T-cell (primary cell): ENCODE results near the gene LIN54. TPM values are rescaled to one million over a fixed set of nuclear protein-coding genes. Genes with fewer than 3 reads are reported as not detected.
A peak's percentile ranks its signal among the peaks of the same experiment; 100 is the strongest.

ENCODE experiments used
- ATAC-seq, 4 experiments: fragments of 200-7000 bp in 3 of 4; fragments of 150-1000 bp in 1 of 4; cut with Tn5 transposase; replicated peaks in 1 of 4; 1 replicate in 3 of 4; 2 replicates in 1 of 4; pipeline ENCODE4 v1.10.0; 2021; ENCODE audit warnings: moderate library complexity in 3 of 4, mild to moderate bottlenecking in 2 of 4, moderate number of reproducible peaks in 1 of 4
- CTCF ChIA-PET, 2 donors: fragments of 300-600 bp; sonication (Branson Sonifier 250); formaldehyde crosslinking; loops; one replicate each; lab custom pipeline; 2022; ENCODE audit warnings: antibody characterized with exemption in 2 of 2; lab: Charles Lee
- POLR2A ChIA-PET, 2 donors: fragments of 300-600 bp; sonication (Branson Sonifier 250); formaldehyde crosslinking; loops; one replicate each; lab custom pipeline; 2022; ENCODE audit warnings: antibody characterized with exemption in 2 of 2; lab: Charles Lee
- DNase-seq, 35 experiments: peaks; one replicate each; pipeline versions ENCODE4 v3.0.0 to v3.0.0-alpha.2; 2013 to 2023
- H3K27ac ChIP-seq: one replicate; pipeline ENCODE4 v1.5.1; 2013; ENCODE audit warnings: low read length
- H3K27me3 ChIP-seq, 2 experiments: replicated peaks in 1 of 2; 1 replicate in 1 of 2; 2 replicates in 1 of 2; pipeline versions ENCODE4 v1.6.1 to v1.7.0; 2013; ENCODE audit warnings: low read length in 1 of 2, mixed read lengths in 1 of 2; ENCODE audit not compliant: control insufficient read depth in 2 of 2, insufficient read depth in 2 of 2; ENCODE audit errors: extremely low read depth in 1 of 2
- H3K36me3 ChIP-seq, 2 donors: 1 replicate in 1 of 2; 2 replicates in 1 of 2; pipeline versions ENCODE4 v1.6.1 to v1.7.0; 2013; ENCODE audit warnings: low read length in 1 of 2; ENCODE audit not compliant: control insufficient read depth in 2 of 2, insufficient read depth in 1 of 2; ENCODE audit errors: extremely low read depth in 1 of 2
- H3K4me1 ChIP-seq, 2 experiments: 1 replicate in 1 of 2; 2 replicates in 1 of 2; pipeline versions ENCODE4 v1.6.1 to v1.7.0; 2013; ENCODE audit warnings: low read length in 2 of 2, mixed read lengths in 1 of 2; ENCODE audit not compliant: insufficient read depth in 2 of 2, control insufficient read depth in 1 of 2; ENCODE audit errors: extremely low read depth in 1 of 2
- H3K4me3 ChIP-seq, 2 donors: 1 replicate in 1 of 2; 2 replicates in 1 of 2; pipeline versions ENCODE4 v1.5.1 to v1.7.0; 2013; ENCODE audit warnings: mild to moderate bottlenecking in 2 of 2, low read length in 1 of 2, moderate library complexity in 1 of 2; ENCODE audit not compliant: control insufficient read depth in 1 of 2; ENCODE audit errors: extremely low read depth in 1 of 2
- H3K9me3 ChIP-seq: 2 replicates; pipeline ENCODE4 v1.7.0; 2013
- H3K27ac Mint-ChIP-seq, 2 donors: one replicate each; pipeline ENCODE4 v1.8.0; 2020 to 2021; ENCODE audit warnings: mild to moderate bottlenecking in 2 of 2, mixed read lengths in 2 of 2
- H3K27me3 Mint-ChIP-seq, 2 donors: one replicate each; pipeline ENCODE4 v1.8.0; 2021 to 2022; ENCODE audit warnings: mixed read lengths in 2 of 2
- H3K36me3 Mint-ChIP-seq: one replicate; pipeline ENCODE4 v1.8.0; 2021; ENCODE audit warnings: mixed read lengths
- H3K4me1 Mint-ChIP-seq, 3 donors: one replicate each; pipeline ENCODE4 v1.8.0; 2020 to 2022; ENCODE audit warnings: mixed read lengths in 3 of 3, mild to moderate bottlenecking in 1 of 3
- H3K4me3 Mint-ChIP-seq, 3 donors: one replicate each; pipeline ENCODE4 v1.8.0; 2020 to 2022; ENCODE audit warnings: mild to moderate bottlenecking in 3 of 3, mixed read lengths in 3 of 3, moderate library complexity in 3 of 3
- H3K9me3 Mint-ChIP-seq, 3 donors: one replicate each; pipeline ENCODE4 v1.8.0; 2020 to 2022; ENCODE audit warnings: mixed read lengths in 3 of 3
- WGBS: methylation state at CpG from one replicate; pipeline ENCODE4 v1.1.5; 2013; ENCODE audit warnings: missing lambda C conversion rate; ENCODE audit not compliant: insufficient coverage; 5-methylcytosine and 5-hydroxymethylcytosine counted together
- total RNA-seq, 35 experiments: library from RNA in 6 of 35; stranded (reverse) in 6 of 35; fragments of 120-200 nt in 1 of 35; gene quantifications; one replicate each; pipeline versions ENCODE4 v1.2.1 to v1.2.4 and lab custom pipeline; 2013 to 2026

The LIN54 gene
- total RNA-seq, 5 donors from 2014 or later (not counting 1 experiment from before 2014, with no cell fraction given) = 15.1 to 17.9 (median 16.8) TPM

GRCh38 chr4:83013902-83014301 is 3.3 kb upstream of the LIN54 start:
- Histone ChIP-seq H3K27ac (no peak overlapping the region), H3K9me3 (no peaks in the 10 kb centered on the region), H3K36me3 (no peaks in the 10 kb centered on the region), H3K4me3 (no peak overlapping the region), H3K4me1 (peaks cover 15 to 24% of the 10 kb centered on the region in 2 experiments), H3K27me3 (no peaks in the 10 kb centered on the region)
- DNase-seq (no peak), ATAC-seq (no peak)
- ChIA-PET POLR2A (interaction anchor here in 1 of 2 donors (0.5 to 1.2 kb wide), 2 partner anchors 21 to 599 kb away, joined by 3 to 7 read pairs; partner anchors contain the start of gene COPS4), CTCF (interaction anchor here in 1 of 2 donors (1.2 kb wide), 1 partner anchor 21 kb away, joined by 13 read pairs; the partner anchor contains the start of gene COPS4)
- Mint-ChIP-seq H3K27ac (peak overlapping the region in 1 of 2 donors; percentile 97), H3K9me3 (no peaks in the 10 kb centered on the region), H3K27me3 (no peaks in the 10 kb centered on the region), H3K4me3 (peak overlapping the region; percentile 60 to 99 (median 91)), H3K36me3 (no peaks in the 10 kb centered on the region), H3K4me1 (peaks cover 33 to 44% (median 40%) of the 10 kb centered on the region in 3 donors)

- Mint-ChIP-seq H3K4me3 (peak overlapping the region; percentile 90 to 99 (median 91)), H3K36me3 (no peaks in the 10 kb centered on the region), H3K4me1 (peaks cover 35 to 48% (median 45%) of the 10 kb centered on the region in 3 donors), H3K27ac (peak overlapping the region; percentile 92 to 97), H3K27me3 (no peaks in the 10 kb centered on the region), H3K9me3 (no peaks in the 10 kb centered on the region)
- peak overlapping the region; percentile 67 to 77 for H3K4me3 ChIP-seq
- H3K9me3 ChIP-seq = no peaks in the 10 kb centered on the region
- DNase-seq = no peak
- 37% methylated on average over 3 of the region's 13 CpGs for WGBS
- ATAC-seq = no peak
- H3K27ac ChIP-seq = peak overlapping the region; percentile 57
- H3K36me3 ChIP-seq = no peaks in the 10 kb centered on the region
- no peaks in the 10 kb centered on the region for H3K27me3 ChIP-seq
- peaks cover 15 to 26% of the 10 kb centered on the region in 2 experiments for H3K4me1 ChIP-seq
- POLR2A ChIA-PET = interaction anchor here (0.7 to 1.2 kb wide), 4 partner anchors 22 to 671 kb away, joined by 3 to 7 read pairs (median 6); partner anchors contain the start of gene COPS4 (in 1 of the 2)
- CTCF ChIA-PET = interaction anchor here (0.7 to 2.9 kb wide), 3 partner anchors 22 to 234 kb away, joined by 3 to 13 read pairs (median 9); partner anchors contain the start of gene COPS4 (in 2 of the 2)
Observed at GRCh38 chr4:83013420-83013867, 2.8 kb upstream of the LIN54 start.

GRCh38 chr4:83012687-83013419 is 2.2 kb upstream of the LIN54 start:
- Mint-ChIP-seq H3K27me3 (no peaks in the 10 kb centered on the region), H3K4me1 (peaks cover 38 to 54% (median 49%) of the 10 kb centered on the region in 3 donors), H3K36me3 (no peaks in the 10 kb centered on the region), H3K27ac (peak overlapping the region; percentile 92 to 97), H3K9me3 (no peaks in the 10 kb centered on the region), H3K4me3 (peak overlapping the region; percentile 90 to 99 (median 91))
- peak overlapping the region; percentile 57 for H3K27ac ChIP-seq
- DNase-seq (peak; percentile 90 to 98 (median 95)), ATAC-seq (peak; percentile 84 to 90 (median 88))
- H3K4me3 ChIP-seq = peak overlapping the region; percentile 77 to 79
- H3K27me3 ChIP-seq = no peaks in the 10 kb centered on the region
- no peaks in the 10 kb centered on the region for H3K36me3 ChIP-seq
- no peaks in the 10 kb centered on the region for H3K9me3 ChIP-seq
- ChIA-PET CTCF (interaction anchor here (0.6 to 2.9 kb wide), 5 partner anchors 22 to 234 kb away, joined by 3 to 13 read pairs (median 5); partner anchors contain the start of gene COPS4 (in 2 of the 2)), POLR2A (interaction anchor here (0.6 to 1.2 kb wide), 6 partner anchors 22 to 670 kb away, joined by 3 to 7 read pairs (median 4); partner anchors contain the start of gene COPS4 (in 1 of the 2))
- peaks cover 20 to 26% of the 10 kb centered on the region in 2 experiments for H3K4me1 ChIP-seq
- WGBS = 0% methylated on average over 56 of the region's 73 CpGs

- WGBS = 0% methylated on average over 42 of the region's 43 CpGs
- ChIA-PET CTCF (interaction anchor here (0.6 to 2.9 kb wide), 10 partner anchors 23 to 583 kb away, joined by 3 to 29 read pairs (median 4); partner anchors contain the start of genes COPS4 (in 2 of the 2), COQ2 (in 1 of the 2) and THAP9 (in 1 of the 2)), POLR2A (interaction anchor here (0.6 to 2.7 kb wide), 6 partner anchors 19 to 583 kb away, joined by 3 to 28 read pairs (median 4); partner anchors contain the start of genes COPS4 (in 1 of the 2), COQ2 (in 1 of the 2), HELQ (in 1 of the 2) and MRPS18C (in 1 of the 2))
- DNase-seq = peak in 7 of 35 experiments; percentile 1 to 33 (median 6)
- H3K27ac Mint-ChIP-seq = peak overlapping the region; percentile 96
- H3K27me3 Mint-ChIP-seq = no peaks in the 10 kb centered on the region
- no peaks in the 10 kb centered on the region for H3K36me3 Mint-ChIP-seq
- Histone ChIP-seq H3K4me3 (peak overlapping the region; percentile 62 to 79), H3K4me1 (peaks cover 24 to 28% of the 10 kb centered on the region in 2 experiments), H3K36me3 (no peaks in the 10 kb centered on the region), H3K27me3 (no peaks in the 10 kb centered on the region), H3K9me3 (no peaks in the 10 kb centered on the region), H3K27ac (no peak overlapping the region)
- H3K4me3 Mint-ChIP-seq = peak overlapping the region; percentile 96 to 99 (median 98)
- H3K9me3 Mint-ChIP-seq = no peaks in the 10 kb centered on the region
- ATAC-seq = no peak
- H3K4me1 Mint-ChIP-seq = peaks cover 45 to 60% (median 55%) of the 10 kb centered on the region in 3 donors
Observed at GRCh38 chr4:83012200-83012686, 1.6 kb upstream of the LIN54 start.

- Mint-ChIP-seq H3K27me3 (no peaks in the 10 kb centered on the region), H3K9me3 (no peaks in the 10 kb centered on the region), H3K4me3 (peak overlapping the region; percentile 96 to 99 (median 98)), H3K36me3 (no peaks in the 10 kb centered on the region), H3K27ac (peak overlapping the region; percentile 96), H3K4me1 (peaks cover 46 to 64% (median 58%) of the 10 kb centered on the region in 3 donors)
- Histone ChIP-seq H3K4me3 (peak overlapping the region; percentile 62 to 79), H3K4me1 (peaks cover 27 to 28% of the 10 kb centered on the region in 2 experiments), H3K27ac (peak overlapping the region; percentile 10), H3K36me3 (no peaks in the 10 kb centered on the region), H3K27me3 (no peaks in the 10 kb centered on the region), H3K9me3 (no peaks in the 10 kb centered on the region)
- 0% methylated on average over 3 of the region's 5 CpGs for WGBS
- CTCF ChIA-PET = interaction anchor here (0.6 to 2.9 kb wide), 13 partner anchors 17 to 582 kb away, joined by 3 to 29 read pairs (median 4); partner anchors contain the start of genes COPS4 (in 2 of the 2), COQ2 (in 1 of the 2) and THAP9 (in 1 of the 2)
- DNase-seq (peak in 1 of 35 experiments; percentile 25), ATAC-seq (no peak)
- POLR2A ChIA-PET = interaction anchor here (0.5 to 2.8 kb wide), 15 partner anchors 19 to 637 kb away, joined by 3 to 28 read pairs (median 4); partner anchors contain the start of genes COPS4 (in 2 of the 2), COQ2 (in 1 of the 2), HELQ (in 1 of the 2) and MRPS18C (in 1 of the 2)
Observed at GRCh38 chr4:83011689-83012199, 1.1 kb upstream of the LIN54 start.
